HFF-Myc (cell line): ENCODE results near the gene DNER.

Experiments
- DNase-seq: peaks from one replicate; pipeline ENCODE4 v3.0.0-alpha.2; 2011; ENCODE audit warnings: low read depth; ENCODE audit errors: extremely low read depth
- H3K4me3 ChIP-seq: replicated peaks from 2 replicates; pipeline ENCODE4 v1.5.1; 2011; ENCODE audit warnings: low read depth, mild to moderate bottlenecking, control low read depth, low read length
- TF ChIP-seq, protein P1 (sequence below): IDR thresholded peaks from 2 replicates; pipeline ENCODE4 v1.5.1; 2012; ENCODE audit warnings: mild to moderate bottlenecking, low read depth, low read length, control low read depth; ENCODE audit errors: missing control alignments

Gene DNER

DNA sequence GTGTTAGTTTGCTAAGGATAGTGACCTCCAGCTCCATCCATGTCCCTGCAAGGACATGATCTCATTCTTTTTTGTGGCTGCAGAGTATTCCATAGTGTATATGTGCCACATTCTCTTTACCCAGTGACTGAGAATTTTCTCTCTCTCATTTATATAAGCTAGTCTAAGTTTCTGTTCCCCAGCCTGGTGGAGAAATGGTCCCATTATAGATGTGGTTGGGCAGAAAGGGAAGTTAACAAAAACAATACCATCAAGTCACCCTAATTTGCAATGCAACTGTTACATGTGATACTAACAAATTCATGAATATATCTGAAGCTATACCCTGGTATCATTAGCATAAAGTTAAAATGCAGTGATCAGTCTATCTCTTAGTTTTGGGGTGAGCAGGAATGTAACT lies 54.0 kb downstream of the DNER start:
- DNase-seq, result no peak
- TF ChIP-seq, protein P1, sequence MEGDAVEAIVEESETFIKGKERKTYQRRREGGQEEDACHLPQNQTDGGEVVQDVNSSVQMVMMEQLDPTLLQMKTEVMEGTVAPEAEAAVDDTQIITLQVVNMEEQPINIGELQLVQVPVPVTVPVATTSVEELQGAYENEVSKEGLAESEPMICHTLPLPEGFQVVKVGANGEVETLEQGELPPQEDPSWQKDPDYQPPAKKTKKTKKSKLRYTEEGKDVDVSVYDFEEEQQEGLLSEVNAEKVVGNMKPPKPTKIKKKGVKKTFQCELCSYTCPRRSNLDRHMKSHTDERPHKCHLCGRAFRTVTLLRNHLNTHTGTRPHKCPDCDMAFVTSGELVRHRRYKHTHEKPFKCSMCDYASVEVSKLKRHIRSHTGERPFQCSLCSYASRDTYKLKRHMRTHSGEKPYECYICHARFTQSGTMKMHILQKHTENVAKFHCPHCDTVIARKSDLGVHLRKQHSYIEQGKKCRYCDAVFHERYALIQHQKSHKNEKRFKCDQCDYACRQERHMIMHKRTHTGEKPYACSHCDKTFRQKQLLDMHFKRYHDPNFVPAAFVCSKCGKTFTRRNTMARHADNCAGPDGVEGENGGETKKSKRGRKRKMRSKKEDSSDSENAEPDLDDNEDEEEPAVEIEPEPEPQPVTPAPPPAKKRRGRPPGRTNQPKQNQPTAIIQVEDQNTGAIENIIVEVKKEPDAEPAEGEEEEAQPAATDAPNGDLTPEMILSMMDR, result no peak

DNA sequence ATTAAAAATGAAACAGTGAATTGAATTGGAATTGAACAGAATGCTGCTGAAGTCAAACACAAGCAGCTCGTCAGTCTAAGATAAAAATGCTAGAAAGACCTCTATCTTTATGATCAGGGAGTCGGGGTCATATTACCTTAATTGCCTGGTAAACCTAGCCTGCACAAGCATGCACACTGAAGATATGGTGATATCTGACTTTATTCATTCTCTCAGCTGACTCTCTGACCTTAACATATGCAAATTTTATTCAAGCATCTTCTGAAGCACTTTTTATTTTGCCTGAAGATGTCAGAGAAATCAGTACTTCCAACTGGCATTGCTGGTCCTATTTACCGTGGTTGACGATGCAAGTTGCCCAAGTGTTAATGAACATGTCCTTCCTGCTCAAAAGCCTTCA lies 56.4 kb downstream of the DNER start:
- TF ChIP-seq, protein P1, result no peak
- no peak overlapping the region for H3K4me3 ChIP-seq
- DNase-seq, result no peak

More for the DNA sequence above, 54.0 kb downstream of the DNER start:
- H3K4me3 ChIP-seq, result no peak overlapping the region

DNA sequence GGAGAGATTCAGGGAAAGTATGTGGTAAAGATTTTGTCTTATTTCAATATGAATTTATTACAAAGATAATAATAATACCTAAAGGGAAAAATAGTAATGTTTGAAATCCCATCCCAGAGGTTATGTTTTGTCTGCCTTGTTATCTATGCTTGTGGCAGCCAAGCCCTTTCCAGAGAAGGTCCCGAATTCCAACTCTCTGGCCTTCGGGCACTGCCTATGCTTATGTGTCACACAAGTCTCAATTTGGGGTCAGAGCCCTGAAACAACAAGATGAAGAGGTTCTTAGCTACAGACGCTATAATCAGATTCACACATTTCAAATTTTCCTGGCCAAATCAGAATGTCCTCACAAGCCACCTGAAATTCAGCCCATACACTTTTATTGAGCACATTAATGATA lies 59.9 kb downstream of the DNER start:
- no peak for DNase-seq
- no peak overlapping the region for H3K4me3 ChIP-seq
- TF ChIP-seq, protein P1, result no peak

DNA sequence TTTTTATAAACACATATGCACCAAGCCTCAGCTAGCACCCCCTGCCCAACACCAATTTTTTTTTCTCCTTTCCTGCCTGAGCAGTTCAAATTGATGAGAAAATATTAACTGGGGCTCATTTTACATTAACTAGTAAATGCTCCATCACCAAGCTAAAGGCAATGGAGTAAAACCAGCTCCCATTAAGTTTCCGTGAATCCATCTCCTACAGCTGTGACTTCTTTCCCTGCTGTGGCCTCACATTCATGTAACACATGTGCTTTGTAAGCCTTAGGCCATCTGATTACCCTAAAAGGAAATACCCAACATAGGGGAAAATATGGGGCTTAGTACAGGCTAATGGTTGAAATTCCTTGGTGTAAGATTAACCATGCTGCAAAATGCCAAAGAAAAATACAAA lies 60.8 kb downstream of the DNER start:
- no peak overlapping the region for H3K4me3 ChIP-seq
- no peak for DNase-seq
- TF ChIP-seq, protein P1, result no peak

DNA sequence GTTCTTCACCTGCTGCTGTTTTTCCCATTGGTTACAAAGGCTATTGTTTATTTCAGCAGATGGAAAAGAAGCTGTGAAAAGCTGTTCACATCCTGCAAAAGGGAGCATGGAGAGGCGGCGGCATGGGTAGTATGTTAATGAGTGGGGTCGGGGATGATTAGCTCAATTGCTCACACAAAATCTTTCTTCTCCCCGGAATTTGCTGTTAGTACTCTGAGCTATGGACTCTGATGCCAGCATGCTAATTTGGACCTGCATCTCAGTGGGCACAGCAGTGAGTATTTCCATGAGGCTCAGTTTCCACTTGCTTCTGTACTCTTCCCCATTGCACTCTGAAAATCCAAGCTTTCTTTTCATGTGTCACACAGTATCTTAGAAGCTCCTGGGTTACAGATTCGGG lies 61.6 kb downstream of the DNER start:
- H3K4me3 ChIP-seq, result no peak overlapping the region
- TF ChIP-seq, protein P1, result no peak
- DNase-seq, result no peak

DNA sequence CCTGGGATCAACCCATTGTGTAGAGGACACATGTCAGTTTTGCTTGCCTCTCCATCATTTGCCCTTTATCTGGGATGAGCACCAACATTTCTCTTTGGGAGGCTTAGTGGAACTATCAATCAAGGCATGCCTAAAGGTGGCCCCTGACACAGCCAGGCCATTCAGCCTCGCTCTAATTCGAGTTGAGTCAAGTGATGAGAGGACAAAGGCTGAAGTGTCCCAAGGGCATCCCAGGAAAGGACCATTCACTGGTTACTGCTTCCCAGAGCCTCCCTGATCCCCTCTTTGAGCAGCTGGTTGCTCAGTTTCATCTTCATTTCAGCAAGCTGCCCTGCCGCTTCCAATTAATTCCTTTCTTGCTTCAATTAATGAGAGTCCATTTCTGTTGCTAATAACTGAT lies 63.5 kb downstream of the DNER start:
- TF ChIP-seq, protein P1, result no peak

DNA sequence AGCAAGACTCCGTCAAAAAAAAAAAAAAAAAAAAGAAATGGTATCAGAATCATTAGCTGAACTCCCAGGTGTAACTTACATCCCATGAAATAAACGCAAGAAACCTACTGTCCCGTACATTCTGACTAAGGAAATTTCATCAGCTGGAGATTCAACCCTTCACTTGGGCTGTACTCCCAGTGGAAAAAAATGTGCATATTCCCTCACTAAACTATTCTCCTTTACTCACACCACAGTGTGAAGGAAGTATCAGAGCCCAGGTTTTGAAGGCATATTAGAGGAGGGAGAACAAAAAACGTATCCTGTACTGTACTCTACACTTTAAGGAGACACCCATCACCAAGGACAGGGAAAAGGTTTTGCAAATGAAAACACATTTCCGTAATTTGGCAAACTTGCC lies 64.3 kb downstream of the DNER start:
- H3K4me3 ChIP-seq, result no peak overlapping the region
- TF ChIP-seq, protein P1, result no peak
- DNase-seq, result no peak

More for the DNA sequence above, 63.5 kb downstream of the DNER start:
- no peak overlapping the region for H3K4me3 ChIP-seq
- no peak for DNase-seq
